GDM1 (cell line): ENCODE data around the gene ENO2.

Experiments used
- DNase-seq: peaks from one replicate; lab custom pipeline; 2025; lab: John Stamatoyannopoulos, UW

ENO2 gene

GRCh38 chr12:6912164-6912935 lies 2.0 kb upstream of the ENO2 start:
- DNase-seq = no peak

- DNase-seq = no peak
Observed at GRCh38 chr12:6914947-6915788, 788 bp downstream of the ENO2 start.

GRCh38 chr12:6915789-6916285 lies 1.5 kb downstream of the ENO2 start:
- DNase-seq = no peak

- no peak for DNase-seq
Observed at GRCh38 chr12:6916426-6917200, 2.2 kb downstream of the ENO2 start.

- no peak for DNase-seq
Observed at GRCh38 chr12:6917491-6918231, 3.3 kb downstream of the ENO2 start.

- no peak for DNase-seq
Observed at GRCh38 chr12:6919588-6919987, 5.2 kb downstream of the ENO2 start.

GRCh38 chr12:6921539-6921938 lies 7.2 kb downstream of the ENO2 start:
- DNase-seq = no peak

- DNase-seq = no peak
Observed at GRCh38 chr12:6921996-6922946, 7.9 kb downstream of the ENO2 start.

GRCh38 chr12:6923003-6923732 lies 8.8 kb downstream of the ENO2 start:
- DNase-seq = no peak

GRCh38 chr12:6923851-6924250 lies 9.5 kb downstream of the ENO2 start:
- DNase-seq = no peak

- no peak for DNase-seq
Observed at GRCh38 chr12:6925239-6925539, 10.8 kb downstream of the ENO2 start.

- DNase-seq = no peak
Observed at GRCh38 chr12:6925540-6926279, 11.3 kb downstream of the ENO2 start.

- DNase-seq = peak; percentile 61
Observed at GRCh38 chr12:6927379-6928021, 13.1 kb downstream of the ENO2 start, which contains the start of gene ATN1. ATN1 (plus strand) TSS chr12:6927959; CDS start chr12:6934002, 6,043 bp downstream.

- no peak for DNase-seq
Observed at GRCh38 chr12:6928022-6928702, 13.8 kb downstream of the ENO2 start.

GRCh38 chr12:6928703-6929407 lies 14.5 kb downstream of the ENO2 start:
- no peak for DNase-seq

- no peak for DNase-seq
Observed at GRCh38 chr12:6929466-6930452, 15.4 kb downstream of the ENO2 start.
